Activated CD4-positive, alpha-beta T cell treated with anti-CD3 and anti-CD28 coated beads, Interleukin-2, Interleukin-6, amounts not matched to agents 100 ng/mL and 50 ng/mL, durations not matched to agents 16 hours and 8 hours (primary cell): ENCODE results near the gene PAH.

Experiments used
- DNase-seq: peaks from one replicate; pipeline ENCODE4 v3.0.0-alpha.2; 2020

The PAH gene

GRCh38 chr12:102814691-102815367 is 102.2 kb downstream of the PAH start:
- no peak for DNase-seq

- no peak for DNase-seq
Observed at GRCh38 chr12:102812344-102812743, 104.7 kb downstream of the PAH start.

DNA sequence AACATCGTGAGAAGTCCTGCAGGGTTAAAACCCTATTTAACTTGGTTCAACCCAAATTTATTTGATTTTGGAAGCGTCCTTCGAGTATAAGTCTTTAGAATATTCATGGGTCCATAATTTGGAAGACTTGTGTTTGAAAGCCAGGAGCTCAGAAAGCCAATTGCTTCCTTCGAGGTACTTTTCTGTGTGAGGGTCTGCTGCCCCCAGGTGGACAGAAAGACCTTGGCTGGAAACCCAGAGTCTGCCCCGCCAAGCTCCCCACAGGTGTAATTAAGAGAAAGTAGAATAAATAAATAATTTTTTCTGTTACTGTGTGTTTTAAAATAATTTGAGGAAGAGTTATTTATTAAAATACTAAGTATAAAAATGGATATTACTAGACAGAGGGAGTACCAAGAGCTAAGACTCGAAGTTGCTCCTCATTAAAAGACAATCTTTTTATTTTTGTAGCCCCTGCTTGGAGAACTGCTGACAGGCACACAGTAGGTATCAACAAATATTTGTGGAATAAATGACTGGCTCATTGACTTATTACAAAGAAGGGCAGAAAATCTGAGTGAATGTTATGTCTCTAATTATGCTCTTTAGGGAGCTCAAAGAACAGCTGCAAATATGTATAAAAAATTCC is 105.8 kb downstream of the PAH start:
- peak; percentile 8 for DNase-seq

DNA sequence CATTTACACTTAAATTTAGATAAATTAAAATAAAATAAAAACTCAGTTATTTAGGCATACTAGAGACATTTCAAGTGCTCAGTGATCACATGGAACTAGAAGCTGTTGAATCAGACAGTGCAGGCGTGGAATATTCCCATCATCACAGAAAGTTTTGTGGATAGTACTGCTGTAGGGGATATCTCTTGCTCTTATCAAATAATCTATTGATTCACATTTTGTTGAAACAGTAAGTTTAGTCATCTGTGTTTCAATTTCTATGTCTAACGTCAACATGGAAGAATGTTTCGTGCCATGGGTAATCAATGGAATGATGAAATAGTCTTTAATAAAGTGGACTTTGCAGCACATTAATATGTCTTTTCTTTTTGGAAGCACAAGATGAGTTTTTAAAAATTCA is 108.6 kb downstream of the PAH start:
- no peak for DNase-seq

DNA sequence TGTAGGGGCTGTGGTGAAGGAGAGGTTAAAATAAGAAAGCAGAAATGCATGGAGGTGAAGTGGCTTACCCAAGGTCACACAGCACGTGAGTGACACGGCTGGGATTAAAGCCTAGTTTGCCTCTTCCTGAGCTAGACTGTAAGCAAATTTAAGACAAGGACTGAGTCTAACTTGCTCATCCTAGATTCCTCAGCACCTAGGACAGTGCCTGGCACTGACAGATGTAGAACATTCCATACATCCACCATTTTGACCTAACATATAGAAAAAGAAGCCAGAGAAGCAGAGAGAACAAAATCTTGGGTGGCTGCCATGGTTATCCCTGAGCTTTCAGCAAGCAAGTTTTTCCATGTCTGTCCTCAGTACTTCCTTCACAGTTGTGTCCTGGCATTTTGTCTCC is 110.5 kb downstream of the PAH start:
- no peak for DNase-seq

GRCh38 chr12:102806110-102806509 is 110.9 kb downstream of the PAH start:
- DNase-seq, result no peak

- no peak for DNase-seq
Observed at GRCh38 chr12:102800565-102800964, 116.5 kb downstream of the PAH start.

GRCh38 chr12:102799229-102799628 is 117.8 kb downstream of the PAH start:
- DNase-seq, result no peak

GRCh38 chr12:102797528-102797927 is 119.5 kb downstream of the PAH start:
- no peak for DNase-seq

DNA sequence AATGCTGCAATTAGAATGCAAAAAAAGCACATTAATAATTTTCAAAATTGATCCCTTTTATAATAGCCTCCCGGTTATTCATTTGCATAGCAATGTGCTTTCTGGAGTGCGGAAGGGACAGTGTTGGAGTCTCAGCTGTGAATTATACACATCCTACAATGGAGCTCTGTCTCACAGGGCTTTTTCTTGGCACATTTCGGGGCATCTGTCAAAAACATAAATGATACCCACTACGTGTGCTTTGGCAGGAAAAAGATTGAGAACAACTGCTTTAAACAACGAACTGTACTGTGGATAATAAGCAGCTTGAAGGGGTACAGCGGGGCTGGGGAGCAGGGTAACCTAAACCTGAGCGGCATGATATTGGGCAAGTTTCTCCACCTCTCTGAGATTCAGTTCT is 123.1 kb downstream of the PAH start:
- DNase-seq, result no peak
